Heart left ventricle (tissue), 13 donors: Measurements from ENCODE around the gene ETHE1.
"Not testable (repeated sequence)": the region's sequence is repeated elsewhere in the genome, so short reads cannot be mapped to it uniquely, and the experiment has no call there.

Experiments
- CTCF ChIP-seq, 12 donors: fragments of 200-600 bp; sonication (generic) in 4 of 12; IDR thresholded peaks; one replicate each; pipeline versions ENCODE4 v1.5.0 to v1.8.0; 2018 to 2022; ENCODE audit warnings: antibody characterized with exemption in 12 of 12, mild to moderate bottlenecking in 5 of 12
- POLR2A ChIP-seq, 2 donors: fragments of 450-650 bp; IDR thresholded peaks; one replicate each; pipeline ENCODE4 v1.6.1; 2017; ENCODE audit warnings: antibody characterized with exemption in 2 of 2, mild to moderate bottlenecking in 2 of 2, moderate library complexity in 2 of 2
- donor health status: ischemic (EF 13 %, LVEDD 7.1; RV severe dilation, severe dysfunction).
- donor health status: DM: no; HTN: yes; CAD: no.
- donor health status: DM: no; HTN: no; CAD: no.
- donor health status: ischemic (EF 25% LVEDD 6.9; RV normal size, moderate dysfunction).
- donor health status: ischemic (EF 25% LVEDD 5.7; RV mildly dilated, moderate dysfunction).
- donor health status: ischemic (EF 35%, LVEDD 5.7; RV mildly dilated, moderate dysfunction).
- donor health status: nonischemic (EF 11% LVEDD 7.7; RV severe dilation, severe dysfunction).
- donor health status: DM: yes; HTN: yes; CAD: no.
- donor health status: PGD.
- donor health status: ischemic (EF 29% LVEDD 5.4; RV normal size, mild dysfunction).
- donor health status: nonischemic (EF 23%, LVEDD 6.1; RV moderate dilation, normal function).

- TF ChIP-seq CTCF, POLR2A (IDR thresholded peaks at IDR 0.05): not testable (repeated sequence)
Measured at GRCh38 chr19:43547926-43548325, 20.9 kb upstream of the ETHE1 start.
